Left hindlimb (tissue), 1 donor: Measurements from ENCODE around the gene TLE3.

Experiments
- DNase-seq: peaks from one replicate; pipeline ENCODE4 v3.0.0-alpha.2; 2018

TLE3 gene

GRCh38 chr15:70047386-70048197 is 50.1 kb downstream of the TLE3 start:
- peak; percentile 24 for DNase-seq

- DNase-seq: peak; percentile 28
These were observed 50.9 kb downstream of the TLE3 start for GRCh38 chr15:70046679-70047369.

- DNase-seq: no peak
These were observed 52.7 kb downstream of the TLE3 start for GRCh38 chr15:70045045-70045444.

GRCh38 chr15:70044168-70044567 is 53.5 kb downstream of the TLE3 start:
- no peak for DNase-seq

GRCh38 chr15:70043590-70043989 is 54.1 kb downstream of the TLE3 start:
- DNase-seq: no peak

GRCh38 chr15:70042553-70043214 is 55.0 kb downstream of the TLE3 start:
- no peak for DNase-seq

GRCh38 chr15:70039917-70040316 is 57.8 kb downstream of the TLE3 start:
- DNase-seq: no peak

GRCh38 chr15:70038730-70039392 is 58.9 kb downstream of the TLE3 start:
- no peak for DNase-seq

- no peak for DNase-seq
These were observed 60.5 kb downstream of the TLE3 start for GRCh38 chr15:70037292-70037640.

- no peak for DNase-seq
These were observed 61.0 kb downstream of the TLE3 start for GRCh38 chr15:70036585-70037291.

GRCh38 chr15:70035719-70036077 is 62.0 kb downstream of the TLE3 start:
- DNase-seq: no peak

- DNase-seq: no peak
These were observed 62.5 kb downstream of the TLE3 start for GRCh38 chr15:70035051-70035718.

GRCh38 chr15:70034596-70034995 is 63.1 kb downstream of the TLE3 start:
- DNase-seq: no peak

- DNase-seq: no peak
These were observed 63.6 kb downstream of the TLE3 start for GRCh38 chr15:70034141-70034540.

GRCh38 chr15:70033529-70034140 is 64.1 kb downstream of the TLE3 start:
- DNase-seq: peak; percentile 60

- DNase-seq: no peak
These were observed 64.6 kb downstream of the TLE3 start for GRCh38 chr15:70033109-70033508.

- no peak for DNase-seq
These were observed 65.2 kb downstream of the TLE3 start for GRCh38 chr15:70032509-70032908.

- DNase-seq: no peak
These were observed 66.0 kb downstream of the TLE3 start for GRCh38 chr15:70031713-70032112.

- no peak for DNase-seq
These were observed 66.5 kb downstream of the TLE3 start for GRCh38 chr15:70031261-70031660.

GRCh38 chr15:70030851-70031250 is 66.9 kb downstream of the TLE3 start:
- no peak for DNase-seq

GRCh38 chr15:70029297-70029701 is 68.4 kb downstream of the TLE3 start:
- no peak for DNase-seq

- DNase-seq: no peak
These were observed 70.2 kb downstream of the TLE3 start for GRCh38 chr15:70027518-70027917.
